ENCODE data around the gene GLYR1. TPM values are rescaled to one million over a fixed set of nuclear protein-coding genes. Genes with fewer than 3 reads are reported as not detected.

Gene GLYR1
- total RNA-seq, 1 donor from 2014 or later = 42.7 TPM

- peaks cover 7% of the 10 kb centered on the region for H3K36me3 ChIP-seq (ENCODE audit: control insufficient read depth, insufficient read depth, low read length)
- DNase-seq (ENCODE audit: low read depth) = no peak
- TF ChIP-seq, protein P1, sequence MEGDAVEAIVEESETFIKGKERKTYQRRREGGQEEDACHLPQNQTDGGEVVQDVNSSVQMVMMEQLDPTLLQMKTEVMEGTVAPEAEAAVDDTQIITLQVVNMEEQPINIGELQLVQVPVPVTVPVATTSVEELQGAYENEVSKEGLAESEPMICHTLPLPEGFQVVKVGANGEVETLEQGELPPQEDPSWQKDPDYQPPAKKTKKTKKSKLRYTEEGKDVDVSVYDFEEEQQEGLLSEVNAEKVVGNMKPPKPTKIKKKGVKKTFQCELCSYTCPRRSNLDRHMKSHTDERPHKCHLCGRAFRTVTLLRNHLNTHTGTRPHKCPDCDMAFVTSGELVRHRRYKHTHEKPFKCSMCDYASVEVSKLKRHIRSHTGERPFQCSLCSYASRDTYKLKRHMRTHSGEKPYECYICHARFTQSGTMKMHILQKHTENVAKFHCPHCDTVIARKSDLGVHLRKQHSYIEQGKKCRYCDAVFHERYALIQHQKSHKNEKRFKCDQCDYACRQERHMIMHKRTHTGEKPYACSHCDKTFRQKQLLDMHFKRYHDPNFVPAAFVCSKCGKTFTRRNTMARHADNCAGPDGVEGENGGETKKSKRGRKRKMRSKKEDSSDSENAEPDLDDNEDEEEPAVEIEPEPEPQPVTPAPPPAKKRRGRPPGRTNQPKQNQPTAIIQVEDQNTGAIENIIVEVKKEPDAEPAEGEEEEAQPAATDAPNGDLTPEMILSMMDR (IDR thresholded peaks at IDR 0.05; ENCODE audit: insufficient read depth, low read length, poor library complexity, severe bottlenecking) = no peak
- H3K27me3 ChIP-seq (ENCODE audit: control insufficient read depth, insufficient read depth, low read length) = no peaks in the 10 kb centered on the region
- no peak overlapping the region for H3K4me3 ChIP-seq (ENCODE audit: low read depth, low read length)
These were observed 29.7 kb upstream of the GLYR1 start for GRCh38 chr16:4876646-4877379.

DNA sequence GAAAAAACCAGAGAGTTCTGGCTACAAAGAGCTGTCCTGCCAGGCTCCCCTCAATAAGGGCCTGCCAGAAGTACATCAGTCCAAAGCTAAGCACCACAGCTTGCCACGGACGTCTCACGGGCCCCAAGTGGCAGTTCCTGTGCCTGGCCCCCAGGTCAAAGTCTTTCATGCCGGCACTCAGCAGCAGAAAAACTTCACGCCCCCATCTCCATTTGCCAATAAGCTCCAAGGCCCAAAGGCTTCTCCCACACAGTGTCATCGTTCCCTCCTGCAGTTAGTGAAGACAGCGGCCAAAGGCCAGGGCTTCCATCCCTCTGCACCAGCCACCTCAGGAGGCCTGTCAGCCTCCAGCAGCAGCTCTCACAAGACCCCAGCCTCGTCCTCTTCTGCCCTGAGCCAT is 27.6 kb upstream of the GLYR1 start:
- TF ChIP-seq, protein P1 (IDR thresholded peaks at IDR 0.05; ENCODE audit: insufficient read depth, low read length, poor library complexity, severe bottlenecking) = no peak
- DNase-seq (ENCODE audit: low read depth) = no peak
- Histone ChIP-seq H3K4me3 (ENCODE audit: low read depth, low read length) (no peak overlapping the region), H3K36me3 (ENCODE audit: control insufficient read depth, insufficient read depth, low read length) (peaks cover 7% of the 10 kb centered on the region), H3K27me3 (ENCODE audit: control insufficient read depth, insufficient read depth, low read length) (no peaks in the 10 kb centered on the region)

DNA sequence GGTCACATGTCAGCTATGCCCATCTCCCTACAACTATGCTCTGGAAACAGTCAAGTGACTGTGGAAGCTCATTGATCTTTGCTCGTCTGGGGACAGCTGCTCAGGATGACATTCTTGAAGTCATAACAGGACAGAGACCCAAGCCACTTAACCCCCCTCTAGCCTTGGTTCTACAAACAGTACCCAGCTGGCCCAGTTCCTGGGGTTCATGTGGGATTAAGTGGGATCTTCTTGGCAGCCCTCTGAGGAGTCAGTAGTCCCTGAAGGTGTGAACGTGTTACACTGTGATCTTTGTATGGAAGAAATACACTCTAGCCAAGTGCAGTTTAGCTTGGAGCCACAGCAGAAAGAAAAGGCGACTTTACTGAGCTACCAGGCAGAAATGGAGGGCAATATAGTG is 26.0 kb upstream of the GLYR1 start:
- Histone ChIP-seq H3K36me3 (ENCODE audit: control insufficient read depth, insufficient read depth, low read length) (peaks cover 6% of the 10 kb centered on the region), H3K4me3 (ENCODE audit: low read depth, low read length) (no peak overlapping the region), H3K27me3 (ENCODE audit: control insufficient read depth, insufficient read depth, low read length) (no peaks in the 10 kb centered on the region)
- DNase-seq (ENCODE audit: low read depth) = no peak
- TF ChIP-seq, protein P1 (IDR thresholded peaks at IDR 0.05; ENCODE audit: insufficient read depth, low read length, poor library complexity, severe bottlenecking) = no peak

GRCh38 chr16:4871071-4871470 is 24.0 kb upstream of the GLYR1 start:
- Histone ChIP-seq H3K27me3 (ENCODE audit: control insufficient read depth, insufficient read depth, low read length) (no peaks in the 10 kb centered on the region), H3K36me3 (ENCODE audit: control insufficient read depth, insufficient read depth, low read length) (peaks cover 4% of the 10 kb centered on the region), H3K4me3 (ENCODE audit: low read depth, low read length) (no peak overlapping the region)
- TF ChIP-seq, protein P1 (IDR thresholded peaks at IDR 0.05; ENCODE audit: insufficient read depth, low read length, poor library complexity, severe bottlenecking) = no peak
- no peak for DNase-seq (ENCODE audit: low read depth)

GRCh38 chr16:4870138-4870671 is 23.1 kb upstream of the GLYR1 start:
- Histone ChIP-seq H3K4me3 (ENCODE audit: low read depth, low read length) (no peak overlapping the region), H3K27me3 (ENCODE audit: control insufficient read depth, insufficient read depth, low read length) (no peaks in the 10 kb centered on the region), H3K36me3 (ENCODE audit: control insufficient read depth, insufficient read depth, low read length) (peaks cover 4% of the 10 kb centered on the region)
- TF ChIP-seq, protein P1 (IDR thresholded peaks at IDR 0.05; ENCODE audit: insufficient read depth, low read length, poor library complexity, severe bottlenecking) = no peak
- no peak for DNase-seq (ENCODE audit: low read depth)
